Motor neuron (in vitro differentiated cells): ENCODE measurements around the gene RBM38. TPM values are rescaled to one million over a fixed set of nuclear protein-coding genes. Genes with fewer than 3 reads are reported as not detected.

Experiments used
- ATAC-seq, 8 experiments: fragments of 200-7000 bp; cut with Tn5 transposase; replicated peaks in 6 of 8; 2 replicates each; pipeline ENCODE4 v1.8.0; 2021; ENCODE audit warnings: mild to moderate bottlenecking in 8 of 8, moderate library complexity in 8 of 8
- H3K27ac ChIP-seq, 2 donors: fragments of 250-450 bp; sonication (Bioruptor Pico); 2 replicates each; pipeline ENCODE4 v1.9.0; 2021; ENCODE audit warnings: antibody characterized with exemption in 2 of 2, mild to moderate bottlenecking in 2 of 2, moderate library complexity in 1 of 2
- H3K4me1 ChIP-seq, 2 donors: fragments of 250-450 bp; sonication (Bioruptor Pico); replicated peaks in 1 of 2; 2 replicates each; pipeline ENCODE4 v1.6.1; 2021; ENCODE audit warnings: antibody characterized with exemption in 2 of 2, mild to moderate bottlenecking in 2 of 2, moderate library complexity in 1 of 2
- H3K4me3 ChIP-seq, 5 donors: fragments of 250-450 bp; sonication (Bioruptor Pico); 2 replicates each; pipeline ENCODE4 v1.9.0; 2021; ENCODE audit warnings: antibody characterized with exemption in 5 of 5, mild to moderate bottlenecking in 5 of 5, moderate library complexity in 4 of 5
- WGBS, 10 experiments: fragments of 450-650 bp; shearing (Covaris generic); methylation state at CpG; one replicate each; pipeline ENCODE4 v1.0.0; 2022; 5-methylcytosine and 5-hydroxymethylcytosine counted together
- in situ Hi-C, 9 experiments: fragments of 400-800 bp; cut with MboI; loops; one replicate each; pipeline ENCODE4 v1.15.0; 2021; ENCODE audit warnings: low sequenced_read_pairs in 9 of 9, low pct_unique_long_range_greater_than_20kb in 2 of 9; ENCODE audit not compliant: unreplicated experiment in 9 of 9
- total RNA-seq, 8 experiments: library from RNA; unstranded; fragments of 300-600 nt; gene quantifications; 2 replicates each; pipeline versions ENCODE4 v1.2.3 to v1.2.4, GENCODE V29; 2022

RBM38 gene
- total RNA-seq, 8 experiments from 2014 or later: 1.2 to 24.3 (median 9.6) TPM

DNA sequence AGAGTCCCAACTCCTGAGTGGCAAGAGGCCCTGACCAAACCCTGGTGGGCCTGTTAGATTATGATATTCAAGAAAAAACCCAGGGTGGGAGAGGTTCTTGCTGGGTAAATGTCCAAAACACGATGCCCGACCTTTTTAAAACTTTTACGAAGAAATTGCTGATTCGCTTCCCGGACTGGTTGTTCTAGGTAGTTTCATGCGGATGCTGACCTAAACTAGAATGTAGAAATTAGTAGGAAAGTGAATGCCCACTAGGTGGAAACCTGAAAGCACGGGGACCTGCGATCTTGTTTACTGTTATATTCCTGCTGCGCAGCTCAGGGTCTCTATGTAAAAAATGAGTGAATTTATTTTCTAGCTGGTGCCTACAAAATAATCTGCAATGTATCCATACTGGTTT, 37.8 kb upstream of the RBM38 start:
- in situ Hi-C loops: no loop called here
- H3K4me1 ChIP-seq: peaks cover 6 to 8% of the 10 kb centered on the region in 2 donors
- 91 to 100% (median 95%) methylated on average over 2 to 9 of the region's 9 CpGs; no CpG with 5 or more reads in 1 of the 10 experiments for WGBS, 10 experiments
- no peak for ATAC-seq
- no peak overlapping the region for H3K27ac ChIP-seq
- no peak overlapping the region for H3K4me3 ChIP-seq

- 9 to 100% (median 87%) methylated on average over 2 to 6 of the region's 6 CpGs; no CpG with 5 or more reads in 2 of the 10 experiments for WGBS, 10 experiments
- peak in 2 of 8 experiments; percentile 77 to 92 for ATAC-seq
- H3K4me3 ChIP-seq: no peak overlapping the region
- H3K4me1 ChIP-seq: no peaks in the 10 kb centered on the region
- H3K27ac ChIP-seq: no peak overlapping the region
- in situ Hi-C loops: no loop called here
These were observed 29.7 kb upstream of the RBM38 start for GRCh38 chr20:57361517-57361916.

DNA sequence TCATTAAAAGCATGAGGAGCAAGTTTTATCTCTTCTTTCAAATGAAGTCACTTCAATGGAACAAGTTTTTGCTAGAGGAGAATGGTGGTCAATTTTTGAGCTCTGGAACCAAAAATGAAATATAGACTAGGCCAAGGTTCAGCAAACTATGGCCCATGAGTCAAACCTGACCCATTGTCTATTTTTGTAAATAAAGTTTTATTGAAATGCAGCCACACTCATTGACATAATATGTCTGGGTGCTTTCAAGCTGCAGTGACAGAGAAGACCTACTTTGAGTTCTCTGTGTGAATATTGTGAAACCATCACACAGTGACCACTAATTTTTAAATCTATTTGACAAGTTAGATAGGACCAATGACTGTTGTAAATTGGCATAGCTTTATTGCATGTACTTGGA, 26.7 kb upstream of the RBM38 start:
- no peak overlapping the region for H3K27ac ChIP-seq
- no peak overlapping the region for H3K4me3 ChIP-seq
- no peaks in the 10 kb centered on the region for H3K4me1 ChIP-seq
- in situ Hi-C loops: no loop called here
- ATAC-seq: no peak

GRCh38 chr20:57369596-57369995, 21.6 kb upstream of the RBM38 start:
- in situ Hi-C loops: no loop called here
- ATAC-seq: no peak

DNA sequence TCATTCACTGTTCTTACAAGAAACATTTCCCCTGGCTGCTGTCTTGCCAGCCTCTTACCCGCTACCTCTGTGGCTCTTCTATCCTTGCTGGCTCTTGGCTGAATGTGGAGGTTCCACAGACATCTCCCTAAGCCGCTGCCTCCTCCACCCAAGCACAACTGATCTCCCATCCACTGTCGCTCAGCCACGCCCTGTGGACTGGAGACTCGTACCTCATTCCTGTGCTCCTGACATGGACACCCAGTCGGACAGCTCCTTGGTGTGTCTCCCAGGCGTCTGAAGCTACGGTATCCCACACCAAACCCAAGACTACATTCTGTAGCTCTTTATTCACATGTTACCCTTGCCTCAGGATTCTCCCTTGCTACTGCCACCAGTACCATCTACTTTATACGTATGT, 20.9 kb upstream of the RBM38 start:
- H3K4me1 ChIP-seq: no peaks in the 10 kb centered on the region
- no peak overlapping the region for H3K27ac ChIP-seq
- in situ Hi-C loops: no loop called here
- H3K4me3 ChIP-seq: no peak overlapping the region
- no peak for ATAC-seq
- WGBS, 10 experiments: 80 to 100% (median 94%) methylated on average over 1 to 4 of the region's 9 CpGs; no CpG with 5 or more reads in 3 of the 10 experiments

More at GRCh38 chr20:57369596-57369995, 21.6 kb upstream of the RBM38 start:
- H3K27ac ChIP-seq: no peak overlapping the region
- no peak overlapping the region for H3K4me3 ChIP-seq
- no peaks in the 10 kb centered on the region for H3K4me1 ChIP-seq
- WGBS, 10 experiments: 79 to 100% (median 100%) methylated on average over 1 to 3 of the region's 3 CpGs; no CpG with 5 or more reads in 6 of the 10 experiments

DNA sequence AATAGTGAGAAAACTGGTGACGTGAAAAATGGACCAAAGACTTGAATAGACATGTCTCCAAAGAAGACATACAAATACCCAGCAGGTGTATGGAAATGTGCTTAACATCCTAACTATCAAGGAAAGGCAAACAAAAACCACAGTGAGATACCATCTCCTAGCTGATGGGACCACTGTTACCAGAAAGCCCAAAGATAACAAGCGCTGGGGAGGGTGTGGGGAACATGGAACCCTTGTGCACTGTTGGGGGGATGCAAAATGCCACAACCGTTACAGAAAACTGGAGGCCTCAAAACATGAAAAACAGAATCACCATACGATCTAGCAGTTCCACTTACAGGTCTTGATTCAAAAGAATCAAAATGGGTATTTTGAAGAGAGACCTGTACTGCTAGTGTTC, 19.8 kb upstream of the RBM38 start:
- Histone ChIP-seq H3K27ac (no peak overlapping the region), H3K4me3 (no peak overlapping the region), H3K4me1 (no peaks in the 10 kb centered on the region)
- in situ Hi-C loops: no loop called here
- no peak for ATAC-seq
- 83 to 100% (median 100%) methylated on average over 1 to 4 of the region's 4 CpGs; no CpG with 5 or more reads in 1 of the 10 experiments for WGBS, 10 experiments

DNA sequence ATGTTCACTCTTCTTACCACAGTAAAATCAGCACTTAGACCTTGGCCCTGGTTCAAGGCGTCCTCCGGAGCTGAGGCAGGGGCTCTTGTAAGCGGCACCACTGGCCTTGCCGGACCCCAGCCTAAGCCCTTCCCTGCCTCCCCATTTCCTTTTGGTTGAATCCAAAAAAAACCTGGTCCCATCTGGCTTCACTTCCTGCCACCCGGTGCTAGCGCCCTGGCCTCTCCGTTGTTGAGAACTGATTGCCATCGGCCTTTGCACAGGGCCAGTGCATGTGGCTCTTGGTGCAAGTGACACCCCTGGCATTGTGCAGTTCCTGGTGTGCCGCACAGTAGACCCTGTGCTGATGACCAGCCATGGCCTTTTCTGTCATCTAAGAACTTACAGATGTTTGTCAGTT, 19.0 kb upstream of the RBM38 start:
- 89 to 100% (median 96%) methylated on average over 3 to 6 of the region's 9 CpGs; no CpG with 5 or more reads in 6 of the 10 experiments for WGBS, 10 experiments
- Histone ChIP-seq H3K4me1 (no peaks in the 10 kb centered on the region), H3K4me3 (no peak overlapping the region), H3K27ac (no peak overlapping the region)
- in situ Hi-C loops: no loop called here
- no peak for ATAC-seq

DNA sequence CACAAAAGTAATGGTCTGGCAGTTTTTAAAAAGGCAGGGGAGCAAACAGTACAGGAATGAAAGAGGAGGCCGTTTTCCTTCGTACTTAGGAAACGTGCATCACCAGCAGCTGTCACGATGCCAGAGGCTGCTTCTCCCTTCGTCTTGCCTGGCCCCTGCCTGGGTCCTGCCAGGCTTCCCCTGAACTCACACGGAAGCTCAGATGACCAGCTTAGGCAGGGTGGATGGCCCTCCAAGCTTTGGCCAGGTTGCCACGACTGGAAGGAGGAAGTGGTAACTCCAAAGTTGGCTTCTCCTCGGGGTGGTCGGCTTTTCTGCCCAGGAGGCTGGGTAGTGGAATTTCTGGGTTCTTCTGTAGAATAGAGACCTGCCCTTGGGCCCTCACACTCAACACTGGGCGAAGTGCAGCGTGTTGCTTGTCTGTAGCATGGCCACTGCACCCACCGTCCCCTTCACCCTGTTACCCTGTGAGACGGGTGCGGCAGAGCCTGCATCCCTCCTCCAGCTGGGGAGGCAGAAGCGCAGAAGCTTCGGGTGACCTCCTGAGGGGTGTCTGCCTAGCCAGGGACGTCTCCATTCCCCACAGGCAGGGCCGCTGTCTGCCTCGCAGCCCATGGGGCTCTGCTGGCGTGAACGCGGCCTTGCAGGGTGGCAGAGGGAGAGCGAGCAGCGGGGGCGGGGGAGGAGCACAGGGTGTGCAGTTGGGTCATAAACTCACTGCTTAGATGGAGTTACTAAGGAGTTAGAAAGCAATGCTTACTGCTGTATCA, 18.4 kb upstream of the RBM38 start:
- Histone ChIP-seq H3K27ac (no peak overlapping the region), H3K4me3 (no peak overlapping the region), H3K4me1 (no peaks in the 10 kb centered on the region)
- in situ Hi-C loops: no loop called here
- no peak for ATAC-seq
- 40 to 100% (median 96%) methylated on average over 1 to 10 of the region's 25 CpGs; no CpG with 5 or more reads in 2 of the 10 experiments for WGBS, 10 experiments

DNA sequence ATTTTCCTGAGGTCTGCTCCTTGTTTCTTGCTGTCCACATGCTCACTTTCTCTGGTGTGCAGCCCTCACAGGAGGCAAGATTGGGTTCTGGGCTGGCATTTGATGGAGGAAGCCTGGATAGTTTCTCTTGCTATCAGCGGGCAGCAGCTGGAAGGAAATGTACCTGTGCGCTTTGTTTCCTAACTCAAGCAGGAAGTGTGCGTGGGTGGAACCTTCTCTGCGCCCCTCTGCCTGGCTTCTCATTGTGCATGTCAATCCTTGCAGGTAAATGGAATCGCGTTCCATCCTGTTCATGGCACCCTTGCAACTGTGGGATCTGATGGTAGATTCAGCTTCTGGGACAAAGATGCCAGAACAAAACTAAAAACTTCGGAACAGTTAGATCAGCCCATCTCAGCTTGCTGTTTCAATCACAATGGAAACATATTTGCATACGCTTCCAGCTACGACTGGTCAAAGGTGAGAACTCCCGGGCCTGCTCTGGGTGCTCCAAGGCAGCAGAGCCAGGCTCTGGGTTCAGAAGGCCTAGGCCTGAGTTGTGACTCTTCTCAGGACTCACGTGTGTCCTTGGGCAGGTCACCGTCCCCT, 16.8 kb upstream of the RBM38 start:
- no peak overlapping the region for H3K4me3 ChIP-seq
- no peaks in the 10 kb centered on the region for H3K4me1 ChIP-seq
- WGBS, 10 experiments: 61 to 100% (median 89%) methylated on average over 1 to 12 of the region's 12 CpGs; no CpG with 5 or more reads in 1 of the 10 experiments
- no peak overlapping the region for H3K27ac ChIP-seq
- no peak for ATAC-seq
- in situ Hi-C loops: no loop called here

GRCh38 chr20:57374931-57375651, 16.1 kb upstream of the RBM38 start:
- no peaks in the 10 kb centered on the region for H3K4me1 ChIP-seq
- H3K27ac ChIP-seq: no peak overlapping the region
- in situ Hi-C loops: loop anchor here in 4 of 9 experiments (5.0 to 25.0 kb wide), 3 partner anchors 112 to 837 kb away; no protein-coding TSS in a partner anchor
- no peak overlapping the region for H3K4me3 ChIP-seq
- ATAC-seq: no peak
- WGBS, 10 experiments: 80 to 100% (median 93%) methylated on average over 1 to 7 of the region's 14 CpGs; no CpG with 5 or more reads in 3 of the 10 experiments

DNA sequence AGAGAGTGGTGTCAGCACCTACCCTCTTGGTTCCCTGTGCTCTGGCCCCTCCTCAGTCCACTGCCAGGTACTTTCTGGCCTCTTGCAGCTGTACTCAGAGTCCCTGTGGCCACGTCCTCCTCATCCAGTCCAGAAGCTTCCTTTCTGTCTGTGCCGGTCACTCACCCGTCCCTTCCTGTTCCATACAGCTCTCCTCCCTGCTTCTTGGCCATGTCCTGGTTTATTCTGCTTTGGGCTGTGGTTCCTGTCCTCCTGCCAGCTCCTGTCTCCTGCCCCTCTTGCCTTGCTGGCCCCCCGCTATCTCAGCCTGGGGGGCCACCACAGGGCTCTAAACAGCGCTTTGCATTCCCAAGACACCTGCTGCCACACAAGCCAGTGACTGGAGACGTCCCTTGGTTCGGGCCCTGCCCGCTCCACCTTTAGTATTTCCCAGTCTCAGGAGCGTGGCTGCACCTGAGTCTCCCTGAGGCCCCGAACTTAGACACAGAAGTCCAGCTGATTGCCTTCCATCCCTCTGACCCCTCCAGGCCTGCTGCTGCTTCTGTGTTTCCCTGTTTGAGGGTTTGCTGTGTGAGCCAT, 15.5 kb upstream of the RBM38 start:
- H3K4me3 ChIP-seq: no peak overlapping the region
- 87 to 100% (median 95%) methylated on average over 2 to 6 of the region's 10 CpGs; no CpG with 5 or more reads in 2 of the 10 experiments for WGBS, 10 experiments
- ATAC-seq: no peak
- H3K4me1 ChIP-seq: no peaks in the 10 kb centered on the region
- H3K27ac ChIP-seq: no peak overlapping the region
- in situ Hi-C loops: loop anchor here in 4 of 9 experiments (5.0 to 25.0 kb wide), 3 partner anchors 112 to 837 kb away; no protein-coding TSS in a partner anchor

- in situ Hi-C loops: loop anchor here in 4 of 9 experiments (5.0 to 25.0 kb wide), 3 partner anchors 110 to 835 kb away; no protein-coding TSS in a partner anchor
- no peak for ATAC-seq
- Histone ChIP-seq H3K4me3 (no peak overlapping the region), H3K27ac (no peak overlapping the region), H3K4me1 (no peaks in the 10 kb centered on the region)
- 60 to 100% (median 94%) methylated on average over 1 to 3 of the region's 13 CpGs; no CpG with 5 or more reads in 5 of the 10 experiments for WGBS, 10 experiments
These were observed 13.8 kb upstream of the RBM38 start for GRCh38 chr20:57377350-57377749.
